H9 (cell line): ENCODE results near the gene PVALB. TPM values are rescaled to one million over a fixed set of nuclear protein-coding genes. Genes with fewer than 3 reads are reported as not detected.

Experiments used
- DNase-seq: peaks from one replicate; pipeline ENCODE4 v3.0.0-alpha.2; 2017
- H2AFZ ChIP-seq: one replicate; pipeline ENCODE4 v1.6.1; 2013; ENCODE audit warnings: mild to moderate bottlenecking, low read length, control low read depth, moderate library complexity
- H2AK5ac ChIP-seq: 2 replicates; pipeline ENCODE4 v1.6.1; 2013; ENCODE audit warnings: low read length, control low read depth, mixed read lengths; ENCODE audit not compliant: insufficient read length
- H2BK120ac ChIP-seq: one replicate; pipeline ENCODE4 v1.6.1; 2013; ENCODE audit warnings: low read depth, mild to moderate bottlenecking, low read length, control low read depth, inconsistent platforms; ENCODE audit not compliant: poor library complexity, severe bottlenecking
- H2BK12ac ChIP-seq: 2 replicates; pipeline ENCODE4 v1.6.1; 2013; ENCODE audit warnings: low read length, control low read depth, mixed read lengths, low read depth; ENCODE audit not compliant: insufficient read length
- H2BK15ac ChIP-seq: 2 replicates; pipeline ENCODE4 v1.6.1; 2013; ENCODE audit warnings: low read depth, low read length, control low read depth
- H2BK20ac ChIP-seq: one replicate; pipeline ENCODE4 v1.6.1; 2013; ENCODE audit warnings: low read depth, mild to moderate bottlenecking, low read length, control low read depth, inconsistent platforms; ENCODE audit not compliant: poor library complexity, severe bottlenecking
- H2BK5ac ChIP-seq: 2 replicates; pipeline ENCODE4 v1.6.1; 2013; ENCODE audit warnings: low read length, control low read depth, mixed read lengths; ENCODE audit not compliant: insufficient read length
- H3K14ac ChIP-seq: 2 replicates; pipeline ENCODE4 v1.6.1; 2013; ENCODE audit warnings: low read length, control low read depth; ENCODE audit not compliant: insufficient read depth
- H3K18ac ChIP-seq: 2 replicates; pipeline ENCODE4 v1.6.1; 2013; ENCODE audit warnings: low read depth, mild to moderate bottlenecking, mixed read lengths, low read length, control low read depth; ENCODE audit not compliant: insufficient read length
- H3K23ac ChIP-seq: 2 replicates; pipeline ENCODE4 v1.6.1; 2013; ENCODE audit warnings: low read length, control low read depth, mixed read lengths, low read depth; ENCODE audit not compliant: insufficient read length
- H3K23me2 ChIP-seq: 2 replicates; pipeline ENCODE4 v1.6.1; 2013; ENCODE audit warnings: low read depth, mild to moderate bottlenecking, mixed read lengths, low read length, control low read depth; ENCODE audit not compliant: insufficient read length, poor library complexity, severe bottlenecking
- H3K27ac ChIP-seq: 2 replicates; pipeline ENCODE4 v1.5.1; 2013; ENCODE audit warnings: low read length, control low read depth, mixed read lengths, low read depth; ENCODE audit not compliant: insufficient read length
- H3K27me3 ChIP-seq: 2 replicates; pipeline ENCODE4 v1.6.1; 2013; ENCODE audit warnings: low read length, control low read depth, inconsistent platforms; ENCODE audit not compliant: insufficient read depth
- H3K4ac ChIP-seq: 2 replicates; pipeline ENCODE4 v1.6.1; 2013; ENCODE audit warnings: low read depth, mild to moderate bottlenecking, control low read depth, inconsistent platforms, low read length, moderate library complexity
- H3K4me1 ChIP-seq: 2 replicates; pipeline ENCODE4 v1.6.1; 2013; ENCODE audit warnings: low read length, control low read depth, inconsistent platforms; ENCODE audit not compliant: insufficient read depth
- H3K4me2 ChIP-seq: 2 replicates; pipeline ENCODE4 v1.6.1; 2013; ENCODE audit warnings: low read length, control low read depth, mixed read lengths; ENCODE audit not compliant: insufficient read length, insufficient read depth
- H3K56ac ChIP-seq: 2 replicates; pipeline ENCODE4 v1.6.1; 2013; ENCODE audit warnings: low read depth, mild to moderate bottlenecking, mixed read lengths, low read length, control low read depth; ENCODE audit not compliant: insufficient read length
- H3K79me1 ChIP-seq: 2 replicates; pipeline ENCODE4 v1.6.1; 2013; ENCODE audit warnings: low read depth, mild to moderate bottlenecking, moderate library complexity, low read length, control low read depth, inconsistent platforms; ENCODE audit not compliant: insufficient read depth, poor library complexity, severe bottlenecking
- H3K79me2 ChIP-seq: 2 replicates; pipeline ENCODE4 v1.6.1; 2013; ENCODE audit warnings: low read length, control low read depth, inconsistent platforms; ENCODE audit not compliant: insufficient read depth
- H3K9ac ChIP-seq: 2 replicates; pipeline ENCODE4 v1.6.1; 2013; ENCODE audit warnings: low read length, control low read depth, mixed read lengths; ENCODE audit not compliant: insufficient read length; ENCODE audit errors: extremely low read depth
- H3K9me3 ChIP-seq: one replicate; pipeline ENCODE4 v1.6.1; 2013; ENCODE audit warnings: low read depth, low read length, inconsistent platforms; ENCODE audit not compliant: control insufficient read depth
- H3T11ph ChIP-seq: one replicate; pipeline ENCODE4 v1.6.1; 2013; ENCODE audit warnings: mild to moderate bottlenecking, low read length, control low read depth, inconsistent platforms
- H4K20me1 ChIP-seq: one replicate; pipeline ENCODE4 v1.6.1; 2013; ENCODE audit not compliant: control insufficient read depth, insufficient read length, insufficient read depth
- H4K5ac ChIP-seq: 2 replicates; pipeline ENCODE4 v1.6.1; 2013; ENCODE audit warnings: low read depth, mild to moderate bottlenecking, mixed read lengths, low read length, control low read depth; ENCODE audit not compliant: insufficient read length
- H4K8ac ChIP-seq: replicated peaks from 2 replicates; pipeline ENCODE4 v1.6.1; 2013; ENCODE audit warnings: low read length, control low read depth, mixed read lengths, low read depth; ENCODE audit not compliant: insufficient read length
- H4K91ac ChIP-seq: 2 replicates; pipeline ENCODE4 v1.6.1; 2013; ENCODE audit warnings: low read depth, mild to moderate bottlenecking, moderate library complexity, mixed read lengths, low read length, control low read depth; ENCODE audit not compliant: insufficient read length
- H3K27ac Mint-ChIP-seq, 3 experiments: 2 replicates in 2 of 3; 3 replicates in 1 of 3; pipeline ENCODE4 v1.8.0; 2020 to 2021; ENCODE audit warnings: mixed read lengths in 3 of 3, mild to moderate bottlenecking in 1 of 3, moderate library complexity in 1 of 3
- H3K27me3 Mint-ChIP-seq: 2 replicates; pipeline ENCODE4 v1.8.0; 2021; ENCODE audit warnings: low read depth, mild to moderate bottlenecking, moderate library complexity, mixed read lengths
- H3K36me3 Mint-ChIP-seq, 3 experiments: 2 replicates in 2 of 3; 3 replicates in 1 of 3; pipeline ENCODE4 v1.8.0; 2020 to 2021; ENCODE audit warnings: low read depth in 3 of 3, mixed read lengths in 3 of 3; ENCODE audit not compliant: insufficient read depth in 1 of 3
- H3K4me1 Mint-ChIP-seq, 2 experiments: 2 replicates each; pipeline ENCODE4 v1.8.0; 2020; ENCODE audit warnings: mixed read lengths in 2 of 2
- H3K4me3 Mint-ChIP-seq, 2 experiments: 2 replicates in 1 of 2; 3 replicates in 1 of 2; pipeline ENCODE4 v1.8.0; 2020 to 2021; ENCODE audit warnings: mild to moderate bottlenecking in 2 of 2, mixed read lengths in 2 of 2, moderate library complexity in 1 of 2
- H3K9me3 Mint-ChIP-seq, 2 experiments: 2 replicates in 1 of 2; 3 replicates in 1 of 2; pipeline ENCODE4 v1.8.0; 2020; ENCODE audit warnings: mild to moderate bottlenecking in 2 of 2, mixed read lengths in 2 of 2, moderate library complexity in 1 of 2
- WGBS: extraction: QIAGEN DNeasy Blood & Tissue Kit; methylation state at CpG from one replicate; pipeline ENCODE4 v1.1.7; 2013; ENCODE audit warnings: missing lambda C conversion rate, low lambda C conversion rate, mixed read lengths; ENCODE audit not compliant: insufficient read length; ENCODE audit errors: extremely low coverage; 5-methylcytosine and 5-hydroxymethylcytosine counted together
- total RNA-seq: library from RNA; stranded (reverse); gene quantifications from 2 replicates; pipeline ENCODE4 v1.2.1, GENCODE V29; 2021
- TF ChIP-seq, protein P1 (sequence below): fragments of 200-600 bp; sonication (generic); conservative IDR thresholded peaks from 3 replicates; pipeline ENCODE4 v1.8.0; 2021; ENCODE audit warnings: antibody characterized with exemption, mild to moderate bottlenecking

Gene PVALB
- total RNA-seq, 1 experiment from 2014 or later = 2.7 TPM

DNA sequence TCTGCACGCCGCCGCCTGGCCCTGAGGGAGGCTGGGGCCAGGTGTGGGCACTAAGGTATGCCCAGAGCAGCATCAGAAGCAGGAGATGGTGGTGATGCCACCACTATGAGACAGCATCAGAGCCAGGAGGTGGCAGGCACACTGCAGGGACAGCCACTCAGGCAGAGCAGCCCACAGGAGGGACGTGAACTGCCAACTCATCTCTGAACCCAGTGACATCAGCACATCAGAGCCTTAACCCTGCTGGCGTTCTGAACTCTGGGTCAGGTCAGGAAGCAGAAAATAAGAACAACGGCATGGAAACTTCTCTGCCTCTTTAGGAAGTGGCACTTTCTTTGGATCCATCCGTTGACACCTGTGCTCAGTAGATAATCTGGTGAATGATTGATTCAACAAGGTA is 26.2 kb downstream of the PVALB start:
- Histone ChIP-seq H3K23me2 (no peaks in the 10 kb centered on the region), H3K9ac (no peak overlapping the region), H3K9me3 (no peaks in the 10 kb centered on the region), H3K4me2 (no peak overlapping the region), H3T11ph (no peak overlapping the region), H3K27me3 (no peaks in the 10 kb centered on the region), H3K56ac (no peak overlapping the region), H2BK20ac (no peak overlapping the region), H3K4ac (no peak overlapping the region), H3K79me1 (no peaks in the 10 kb centered on the region), H2BK15ac (no peak overlapping the region), H2BK120ac (no peak overlapping the region), H3K14ac (no peak overlapping the region), H4K91ac (no peak overlapping the region), H2AFZ (no peak overlapping the region), H3K27ac (no peak overlapping the region), H3K18ac (no peak overlapping the region), H2BK12ac (no peak overlapping the region), H4K20me1 (no peaks in the 10 kb centered on the region), H2AK5ac (no peak overlapping the region), H3K79me2 (0 out of 2 replicates have a peak, but pooled peaks cover 2% of the 10 kb centered on the region), H3K23ac (no peak overlapping the region), H3K4me1 (peaks cover 2% of the 10 kb centered on the region; the same call in 1 of the 2 replicates), H4K8ac (no peak overlapping the region), H2BK5ac (no peak overlapping the region), H4K5ac (no peak overlapping the region)
- Mint-ChIP-seq H3K9me3 (no peaks in the 10 kb centered on the region; a peak in 1 of 5 replicates), H3K27me3 (peaks cover 19% of the 10 kb centered on the region), H3K4me1 (peaks cover 20 to 28% of the 10 kb centered on the region in 2 experiments), H3K27ac (no peak overlapping the region), H3K36me3 (no peaks in the 10 kb centered on the region), H3K4me3 (no peak overlapping the region)
- WGBS = no CpG with 5 or more reads among the region's 7 CpGs
- DNase-seq = no peak
- TF ChIP-seq, protein P1, sequence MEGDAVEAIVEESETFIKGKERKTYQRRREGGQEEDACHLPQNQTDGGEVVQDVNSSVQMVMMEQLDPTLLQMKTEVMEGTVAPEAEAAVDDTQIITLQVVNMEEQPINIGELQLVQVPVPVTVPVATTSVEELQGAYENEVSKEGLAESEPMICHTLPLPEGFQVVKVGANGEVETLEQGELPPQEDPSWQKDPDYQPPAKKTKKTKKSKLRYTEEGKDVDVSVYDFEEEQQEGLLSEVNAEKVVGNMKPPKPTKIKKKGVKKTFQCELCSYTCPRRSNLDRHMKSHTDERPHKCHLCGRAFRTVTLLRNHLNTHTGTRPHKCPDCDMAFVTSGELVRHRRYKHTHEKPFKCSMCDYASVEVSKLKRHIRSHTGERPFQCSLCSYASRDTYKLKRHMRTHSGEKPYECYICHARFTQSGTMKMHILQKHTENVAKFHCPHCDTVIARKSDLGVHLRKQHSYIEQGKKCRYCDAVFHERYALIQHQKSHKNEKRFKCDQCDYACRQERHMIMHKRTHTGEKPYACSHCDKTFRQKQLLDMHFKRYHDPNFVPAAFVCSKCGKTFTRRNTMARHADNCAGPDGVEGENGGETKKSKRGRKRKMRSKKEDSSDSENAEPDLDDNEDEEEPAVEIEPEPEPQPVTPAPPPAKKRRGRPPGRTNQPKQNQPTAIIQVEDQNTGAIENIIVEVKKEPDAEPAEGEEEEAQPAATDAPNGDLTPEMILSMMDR = no peak
